Erythroblast (primary cell): ENCODE data around the gene CEP131.

Experiments used
- GATA1 ChIP-seq: IDR thresholded peaks from 2 replicates; pipeline ENCODE4 v1.6.1; 2011; ENCODE audit warnings: low read depth, mild to moderate bottlenecking, control low read depth, low read length, moderate library complexity
- POLR2A ChIP-seq: IDR thresholded peaks from 2 replicates; pipeline ENCODE4 v1.6.1; 2011; ENCODE audit warnings: mild to moderate bottlenecking, low read length

DNA sequence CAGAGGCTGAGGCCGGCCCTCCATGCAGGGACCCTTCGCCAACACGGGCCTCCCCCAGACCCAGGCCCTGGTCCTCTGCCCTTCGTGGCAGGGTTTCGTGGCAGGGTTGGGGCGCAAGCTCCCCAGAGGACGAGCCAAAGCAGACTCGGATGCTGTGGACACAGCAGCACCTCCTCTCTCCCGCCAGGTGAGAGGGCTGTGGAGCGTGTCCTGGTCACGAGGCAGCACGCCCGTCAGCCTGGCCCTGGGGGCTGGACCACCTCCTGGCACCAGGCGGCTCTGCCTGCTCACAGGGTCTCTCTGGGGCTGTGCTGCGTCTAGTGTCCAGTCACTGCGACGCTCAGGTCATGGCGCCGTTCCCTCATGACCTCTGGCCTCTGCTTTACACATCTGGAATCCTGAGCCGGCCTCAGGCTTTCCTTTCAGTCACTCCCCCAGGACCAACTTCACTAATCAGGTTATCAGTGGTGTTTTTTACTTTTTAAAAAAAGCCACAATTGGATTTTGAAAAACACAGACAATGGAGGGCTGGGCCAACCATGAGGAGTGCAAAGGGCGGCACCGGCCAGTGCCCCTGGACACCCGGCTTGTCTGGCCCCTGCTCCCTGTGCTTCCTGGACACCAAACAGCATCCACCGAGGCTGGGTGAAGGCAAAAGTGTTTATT lies 21.7 kb upstream of the CEP131 start:
- TF ChIP-seq POLR2A (peak; percentile 42), GATA1 (no peak)
